Natural killer cell (primary cell): ENCODE results near the gene HGD. TPM values are rescaled to one million over a fixed set of nuclear protein-coding genes. Genes with fewer than 3 reads are reported as not detected.

ENCODE experiments used
- ATAC-seq, 3 donors: fragments of 150-1000 bp in 2 of 3; fragments of 200-7000 bp in 1 of 3; cut with Tn5 transposase; 1 replicate in 1 of 3; 2 replicates in 2 of 3; pipeline ENCODE4 v1.10.0; 2021; ENCODE audit warnings: mild to moderate bottlenecking in 2 of 3, moderate library complexity in 2 of 3
- DNase-seq, 2 donors: peaks; one replicate each; pipeline versions ENCODE4 v3.0.0 to v3.0.0-alpha.2; 2013 to 2021; ENCODE audit warnings: mixed read lengths in 1 of 2
- H3K27ac ChIP-seq: one replicate; pipeline ENCODE4 v1.5.1; 2013; ENCODE audit warnings: mild to moderate bottlenecking, low read length
- H3K27me3 ChIP-seq: one replicate; pipeline ENCODE4 v1.6.1; 2013; ENCODE audit warnings: low read length; ENCODE audit not compliant: control insufficient read depth, insufficient read depth
- H3K36me3 ChIP-seq: one replicate; pipeline ENCODE4 v1.6.1; 2013; ENCODE audit warnings: low read length; ENCODE audit not compliant: control insufficient read depth, insufficient read depth
- H3K4me1 ChIP-seq: one replicate; pipeline ENCODE4 v1.6.1; 2013; ENCODE audit warnings: low read length; ENCODE audit not compliant: control insufficient read depth, insufficient read depth
- H3K4me3 ChIP-seq: one replicate; pipeline ENCODE4 v1.5.1; 2013; ENCODE audit warnings: low read length
- H3K9me3 ChIP-seq: one replicate; pipeline ENCODE4 v1.6.1; 2013; ENCODE audit warnings: low read length; ENCODE audit not compliant: control insufficient read depth, insufficient read depth
- H3K27ac Mint-ChIP-seq, 2 donors: one replicate each; pipeline ENCODE4 v1.8.0; 2022; ENCODE audit warnings: mild to moderate bottlenecking in 2 of 2, mixed read lengths in 2 of 2, moderate library complexity in 1 of 2
- H3K27me3 Mint-ChIP-seq, 2 donors: one replicate each; pipeline ENCODE4 v1.8.0; 2022; ENCODE audit warnings: low read depth in 2 of 2, mixed read lengths in 2 of 2
- H3K36me3 Mint-ChIP-seq: one replicate; pipeline ENCODE4 v1.8.0; 2022; ENCODE audit warnings: mixed read lengths
- H3K4me1 Mint-ChIP-seq, 2 donors: one replicate each; pipeline ENCODE4 v1.8.0; 2022; ENCODE audit warnings: mixed read lengths in 2 of 2
- H3K4me3 Mint-ChIP-seq: one replicate; pipeline ENCODE4 v1.8.0; 2022; ENCODE audit warnings: mild to moderate bottlenecking, moderate library complexity, mixed read lengths
- H3K9me3 Mint-ChIP-seq, 2 donors: one replicate each; pipeline ENCODE4 v1.8.0; 2022; ENCODE audit warnings: mixed read lengths in 2 of 2
- CTCF ChIP-seq: fragments of 200-600 bp; IDR thresholded peaks from one replicate; pipeline ENCODE4 v1.8.0; 2022; ENCODE audit warnings: antibody characterized with exemption
- WGBS: methylation state at CpG from one replicate; pipeline ENCODE4 v1.1.7; 2013; ENCODE audit warnings: missing lambda C conversion rate; ENCODE audit not compliant: insufficient coverage; 5-methylcytosine and 5-hydroxymethylcytosine counted together
- intact Hi-C: fragments of 100-400 bp; cut with micrococcal nuclease; formaldehyde crosslinking; loops from one replicate; pipeline ENCODE4 v1.14.2; 2022
- total RNA-seq, 4 donors: library from RNA; stranded (reverse); fragments of 120-200 nt in 1 of 4; gene quantifications; one replicate each; pipeline versions ENCODE4 v1.2.3 to v1.2.4, GENCODE V29; 2013 to 2022

HGD gene
- total RNA-seq, 3 donors from 2014 or later (not counting 1 experiment from before 2014, with no cell fraction given) = 0.80 to 4.0 (median 2.5) TPM

DNA sequence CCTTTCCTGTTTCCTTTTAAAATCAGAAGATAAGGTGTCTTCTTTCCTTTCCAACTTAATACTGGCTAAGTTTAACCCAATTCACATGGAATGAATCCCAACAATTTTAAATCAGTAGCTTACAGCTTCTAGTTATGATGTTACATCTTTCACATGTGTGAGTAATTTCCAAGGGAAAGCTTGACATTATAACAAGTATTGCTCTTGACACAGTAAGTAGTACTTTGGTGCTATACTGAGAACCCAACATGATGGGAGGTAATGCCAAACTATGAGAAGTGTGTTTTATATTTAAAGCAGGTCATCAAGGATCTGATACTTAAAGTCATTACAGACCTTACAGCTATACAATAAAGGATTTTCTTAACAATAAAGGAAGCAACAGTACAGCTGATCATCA, 31.2 kb upstream of the HGD start:
- no peaks in the 10 kb centered on the region for H3K27me3 ChIP-seq
- ATAC-seq (no peak), DNase-seq (no peak)
- no peaks in the 10 kb centered on the region for H3K4me1 ChIP-seq
- H3K9me3 ChIP-seq = no peaks in the 10 kb centered on the region
- no peaks in the 10 kb centered on the region for H3K9me3 Mint-ChIP-seq
- no peak for TF ChIP-seq CTCF
- no peaks in the 10 kb centered on the region for H3K27me3 Mint-ChIP-seq
- intact Hi-C loops = no loop called here
- H3K36me3 ChIP-seq = peaks cover 3% of the 10 kb centered on the region
- no peaks in the 10 kb centered on the region for H3K36me3 Mint-ChIP-seq
- H3K4me3 Mint-ChIP-seq = no peak overlapping the region
- H3K4me1 Mint-ChIP-seq = peaks cover 0 to 4% of the 10 kb centered on the region in 2 donors
- no peak overlapping the region for H3K4me3 ChIP-seq
- H3K27ac Mint-ChIP-seq = no peak overlapping the region
- no peak overlapping the region for H3K27ac ChIP-seq

DNA sequence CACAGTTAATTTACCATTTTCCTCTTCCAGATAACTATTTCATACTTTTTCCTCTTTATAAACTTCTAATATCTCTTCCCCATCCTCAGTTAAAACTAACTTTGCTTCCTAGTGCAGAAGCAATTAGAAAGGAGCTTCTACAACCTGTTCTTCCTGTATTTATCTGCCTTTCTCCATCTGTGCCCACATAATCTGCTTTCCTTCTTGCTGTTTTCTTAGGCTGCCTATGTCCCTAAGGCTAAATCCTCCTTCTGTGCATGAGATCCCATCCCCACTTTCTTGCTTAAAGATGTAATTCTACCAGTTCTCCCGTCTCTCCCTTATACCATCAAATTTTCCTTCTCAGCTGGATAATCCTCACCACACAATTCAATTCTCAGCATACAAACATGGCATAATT, 28.3 kb upstream of the HGD start:
- intact Hi-C loops = no loop called here
- Mint-ChIP-seq H3K4me1 (no peaks in the 10 kb centered on the region), H3K27ac (no peak overlapping the region), H3K9me3 (no peaks in the 10 kb centered on the region), H3K36me3 (no peaks in the 10 kb centered on the region), H3K27me3 (no peaks in the 10 kb centered on the region), H3K4me3 (no peak overlapping the region)
- Histone ChIP-seq H3K27ac (no peak overlapping the region), H3K4me1 (no peaks in the 10 kb centered on the region), H3K4me3 (no peak overlapping the region), H3K27me3 (no peaks in the 10 kb centered on the region), H3K9me3 (no peaks in the 10 kb centered on the region), H3K36me3 (peaks cover 3% of the 10 kb centered on the region)
- no peak for TF ChIP-seq CTCF
- ATAC-seq (no peak), DNase-seq (no peak)
- 96% methylated on average over 1 of the region's 1 CpG for WGBS

DNA sequence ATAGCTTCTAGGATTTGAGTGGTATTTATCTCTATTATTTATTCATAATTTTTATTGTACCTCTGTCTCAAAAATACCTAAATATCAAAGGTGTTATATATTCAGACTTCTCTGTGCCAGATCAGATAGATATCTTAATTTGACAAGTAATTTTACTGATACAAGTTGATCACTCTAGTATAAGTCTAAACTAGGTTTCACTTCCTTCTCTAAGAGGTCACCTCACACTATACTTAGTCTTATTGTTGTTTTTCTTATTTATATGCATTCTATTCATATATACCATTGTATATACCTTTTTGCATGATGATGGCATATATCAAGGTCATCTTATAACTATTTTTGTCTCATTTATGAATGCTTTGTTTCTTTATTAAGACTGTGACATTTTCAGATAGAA, 26.4 kb upstream of the HGD start:
- DNase-seq = no peak
- Mint-ChIP-seq H3K4me1 (no peaks in the 10 kb centered on the region), H3K27me3 (no peaks in the 10 kb centered on the region), H3K9me3 (peaks cover 1 to 3% of the 10 kb centered on the region in 2 donors), H3K4me3 (no peak overlapping the region), H3K27ac (no peak overlapping the region), H3K36me3 (peaks cover 10% of the 10 kb centered on the region)
- no peak for ATAC-seq
- no peak for TF ChIP-seq CTCF
- intact Hi-C loops = no loop called here
- H3K4me3 ChIP-seq = no peak overlapping the region
- no peaks in the 10 kb centered on the region for H3K4me1 ChIP-seq
- H3K36me3 ChIP-seq = peaks cover 6% of the 10 kb centered on the region
- H3K9me3 ChIP-seq = no peaks in the 10 kb centered on the region
- H3K27ac ChIP-seq = no peak overlapping the region
- H3K27me3 ChIP-seq = no peaks in the 10 kb centered on the region

DNA sequence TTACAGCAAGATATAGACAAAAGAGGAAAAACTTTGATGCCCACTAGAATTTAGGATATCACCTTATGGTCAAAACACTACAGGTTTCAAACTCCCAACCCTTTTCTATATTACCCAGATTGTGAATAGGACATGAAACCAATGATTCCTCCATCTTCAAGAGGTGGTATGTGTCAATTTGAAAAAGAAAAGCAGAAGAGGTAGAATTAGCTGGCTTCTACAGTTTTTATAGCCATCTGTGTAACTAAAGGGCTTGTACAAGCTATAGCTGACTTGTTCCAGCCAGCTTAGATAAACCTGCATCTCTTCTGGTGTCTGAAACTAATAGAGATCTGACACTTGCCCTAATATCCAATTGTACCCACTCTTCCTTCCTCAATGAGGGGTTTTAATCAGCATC, 24.9 kb upstream of the HGD start:
- Mint-ChIP-seq H3K27me3 (no peaks in the 10 kb centered on the region), H3K27ac (no peak overlapping the region), H3K9me3 (peaks cover 4 to 5% of the 10 kb centered on the region in 2 donors), H3K36me3 (peaks cover 16% of the 10 kb centered on the region), H3K4me1 (no peaks in the 10 kb centered on the region), H3K4me3 (no peak overlapping the region)
- no peak for ATAC-seq
- no peak for TF ChIP-seq CTCF
- no peak overlapping the region for H3K27ac ChIP-seq
- intact Hi-C loops = no loop called here
- no peaks in the 10 kb centered on the region for H3K4me1 ChIP-seq
- DNase-seq = no peak
- H3K36me3 ChIP-seq = peaks cover 6% of the 10 kb centered on the region
- no peaks in the 10 kb centered on the region for H3K27me3 ChIP-seq
- H3K4me3 ChIP-seq = no peak overlapping the region
- peaks cover 4% of the 10 kb centered on the region for H3K9me3 ChIP-seq
